Endothelial cell of umbilical vein (primary cell): ENCODE measurements around the gene OR5H14.
"Not testable (repeated sequence)": the region's sequence is repeated elsewhere in the genome, so short reads cannot be mapped to it uniquely, and the experiment has no call there.

ENCODE experiments used
- EZH2 ChIP-seq: IDR thresholded peaks from 2 replicates; pipeline ENCODE4 v1.6.1; 2012; ENCODE audit warnings: borderline replicate concordance, low read depth, mild to moderate bottlenecking, moderate library complexity, low read length, inconsistent platforms; ENCODE audit not compliant: severe bottlenecking
- GATA2 ChIP-seq: IDR thresholded peaks from 2 replicates; pipeline ENCODE4 v1.7.0; 2011; ENCODE audit warnings: low read depth, mild to moderate bottlenecking, moderate library complexity, mixed read lengths, low read length; ENCODE audit not compliant: insufficient read length, insufficient read depth
- POLR2A ChIP-seq: IDR thresholded peaks from 2 replicates; pipeline ENCODE4 v1.6.1; 2012; ENCODE audit warnings: low read depth, mild to moderate bottlenecking, control low read depth, low read length
- TF ChIP-seq, protein P1 (sequence below), 2 donors: IDR thresholded peaks; 1 replicate in 1 of 2; 2 replicates in 1 of 2; pipeline ENCODE4 v1.5.1; 2011; ENCODE audit warnings: low read length in 2 of 2, mild to moderate bottlenecking in 2 of 2, moderate library complexity in 2 of 2, control low read depth in 1 of 2, inconsistent platforms in 1 of 2, low read depth in 1 of 2; ENCODE audit not compliant: insufficient read depth in 1 of 2; ENCODE audit errors: extremely low read depth in 1 of 2

DNA sequence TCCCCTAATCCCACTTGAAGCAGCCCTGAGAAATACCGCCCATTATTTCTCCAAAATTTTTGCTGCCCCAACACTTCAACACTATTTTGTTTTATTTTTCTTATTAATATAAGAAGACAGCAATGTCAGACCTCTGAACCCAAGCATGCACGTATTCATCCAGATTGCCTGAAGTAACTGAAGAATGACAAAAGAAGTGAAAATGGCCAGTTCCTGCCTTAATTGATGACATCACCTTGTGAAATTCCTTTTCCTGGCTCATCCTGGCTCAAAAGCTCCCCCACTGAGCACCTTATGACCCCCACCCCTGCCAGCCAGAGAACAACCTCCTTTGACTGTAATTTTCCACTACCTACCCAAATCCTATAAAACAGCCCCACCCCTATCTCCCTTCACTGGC lies 49.0 kb downstream of the OR5H14 start:
- TF ChIP-seq, protein P1, sequence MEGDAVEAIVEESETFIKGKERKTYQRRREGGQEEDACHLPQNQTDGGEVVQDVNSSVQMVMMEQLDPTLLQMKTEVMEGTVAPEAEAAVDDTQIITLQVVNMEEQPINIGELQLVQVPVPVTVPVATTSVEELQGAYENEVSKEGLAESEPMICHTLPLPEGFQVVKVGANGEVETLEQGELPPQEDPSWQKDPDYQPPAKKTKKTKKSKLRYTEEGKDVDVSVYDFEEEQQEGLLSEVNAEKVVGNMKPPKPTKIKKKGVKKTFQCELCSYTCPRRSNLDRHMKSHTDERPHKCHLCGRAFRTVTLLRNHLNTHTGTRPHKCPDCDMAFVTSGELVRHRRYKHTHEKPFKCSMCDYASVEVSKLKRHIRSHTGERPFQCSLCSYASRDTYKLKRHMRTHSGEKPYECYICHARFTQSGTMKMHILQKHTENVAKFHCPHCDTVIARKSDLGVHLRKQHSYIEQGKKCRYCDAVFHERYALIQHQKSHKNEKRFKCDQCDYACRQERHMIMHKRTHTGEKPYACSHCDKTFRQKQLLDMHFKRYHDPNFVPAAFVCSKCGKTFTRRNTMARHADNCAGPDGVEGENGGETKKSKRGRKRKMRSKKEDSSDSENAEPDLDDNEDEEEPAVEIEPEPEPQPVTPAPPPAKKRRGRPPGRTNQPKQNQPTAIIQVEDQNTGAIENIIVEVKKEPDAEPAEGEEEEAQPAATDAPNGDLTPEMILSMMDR (IDR thresholded peaks at IDR 0.05; ENCODE audit: extremely low read depth in 1 of 2, insufficient read depth in 1 of 2, low read depth in 1 of 2, low read length in 2 of 2), result not testable (repeated sequence)
- TF ChIP-seq EZH2, POLR2A, GATA2: not testable (repeated sequence)
